Gastroesophageal sphincter (tissue), 3 donors: ENCODE results near the gene PDLIM7.

ENCODE experiments used
- EP300 ChIP-seq: sonication (generic); formaldehyde crosslinking; IDR thresholded peaks from one replicate; pipeline ENCODE4 v1.6.1; 2017; ENCODE audit warnings: antibody characterized with exemption, mild to moderate bottlenecking
- POLR2AphosphoS5 ChIP-seq: sonication (generic); formaldehyde crosslinking; IDR thresholded peaks from one replicate; pipeline ENCODE4 v1.6.1; 2017; ENCODE audit warnings: antibody characterized with exemption
- TF ChIP-seq, protein P1 (sequence below), 4 experiments: fragments of 200-600 bp in 2 of 4; fragments of 450-650 bp in 2 of 4; sonication (generic) in 1 of 4; IDR thresholded peaks; one replicate each; pipeline ENCODE4 v1.5.1; 2017 to 2019; ENCODE audit warnings: antibody characterized with exemption in 4 of 4, mild to moderate bottlenecking in 2 of 4, moderate library complexity in 2 of 4

GRCh38 chr5:177527595-177527994 lies 30.2 kb upstream of the PDLIM7 start:
- TF ChIP-seq, protein P1, sequence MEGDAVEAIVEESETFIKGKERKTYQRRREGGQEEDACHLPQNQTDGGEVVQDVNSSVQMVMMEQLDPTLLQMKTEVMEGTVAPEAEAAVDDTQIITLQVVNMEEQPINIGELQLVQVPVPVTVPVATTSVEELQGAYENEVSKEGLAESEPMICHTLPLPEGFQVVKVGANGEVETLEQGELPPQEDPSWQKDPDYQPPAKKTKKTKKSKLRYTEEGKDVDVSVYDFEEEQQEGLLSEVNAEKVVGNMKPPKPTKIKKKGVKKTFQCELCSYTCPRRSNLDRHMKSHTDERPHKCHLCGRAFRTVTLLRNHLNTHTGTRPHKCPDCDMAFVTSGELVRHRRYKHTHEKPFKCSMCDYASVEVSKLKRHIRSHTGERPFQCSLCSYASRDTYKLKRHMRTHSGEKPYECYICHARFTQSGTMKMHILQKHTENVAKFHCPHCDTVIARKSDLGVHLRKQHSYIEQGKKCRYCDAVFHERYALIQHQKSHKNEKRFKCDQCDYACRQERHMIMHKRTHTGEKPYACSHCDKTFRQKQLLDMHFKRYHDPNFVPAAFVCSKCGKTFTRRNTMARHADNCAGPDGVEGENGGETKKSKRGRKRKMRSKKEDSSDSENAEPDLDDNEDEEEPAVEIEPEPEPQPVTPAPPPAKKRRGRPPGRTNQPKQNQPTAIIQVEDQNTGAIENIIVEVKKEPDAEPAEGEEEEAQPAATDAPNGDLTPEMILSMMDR (IDR thresholded peaks at IDR 0.05), result no peak
- TF ChIP-seq EP300, result no peak
- TF ChIP-seq POLR2AphosphoS5, result no peak
